Mucosa of stomach (tissue), 1 donor: ENCODE measurements around the gene CACNA1H.

Experiments used
- H3K27me3 ChIP-seq: one replicate; pipeline ENCODE4 v1.7.0; 2013; ENCODE audit warnings: mild to moderate bottlenecking, low read length; ENCODE audit not compliant: control insufficient read depth, insufficient read depth
- H3K36me3 ChIP-seq: one replicate; pipeline ENCODE4 v1.7.0; 2013; ENCODE audit warnings: low read length; ENCODE audit not compliant: control insufficient read depth, insufficient read depth
- H3K4me1 ChIP-seq: one replicate; pipeline ENCODE4 v1.7.0; 2013; ENCODE audit warnings: mild to moderate bottlenecking, low read length; ENCODE audit not compliant: control insufficient read depth, insufficient read depth
- H3K4me3 ChIP-seq: one replicate; pipeline ENCODE4 v1.7.0; 2013; ENCODE audit warnings: low read length
- H3K9ac ChIP-seq: one replicate; pipeline ENCODE4 v1.7.0; 2013; ENCODE audit warnings: mild to moderate bottlenecking, low read length, moderate library complexity
- H3K9me3 ChIP-seq: one replicate; pipeline ENCODE4 v1.7.0; 2013; ENCODE audit warnings: mild to moderate bottlenecking, low read length, moderate library complexity; ENCODE audit not compliant: control insufficient read depth
- donor health status: Pancreatic carcinoma.

The CACNA1H gene

GRCh38 chr16:1152651-1153259 is at the start of gene CACNA1H:
TSS of gene CACNA1H (plus strand) at chr16:1153106. CDS start at chr16:1153738, 632 bp downstream.
- Histone ChIP-seq H3K9ac (no peak within 1 kb of the TSS), H3K27me3 (peaks cover 37% of the 10 kb centered on the region), H3K9me3 (no peaks in the 10 kb centered on the region), H3K36me3 (no peaks in the 10 kb centered on the region), H3K4me1 (peaks cover 20% of the 10 kb centered on the region), H3K4me3 (no peak within 1 kb of the TSS)

- Histone ChIP-seq H3K36me3 (no peaks in the 10 kb centered on the region), H3K4me1 (peaks cover 20% of the 10 kb centered on the region), H3K9ac (no peak overlapping the region), H3K27me3 (peaks cover 48% of the 10 kb centered on the region), H3K4me3 (no peak overlapping the region), H3K9me3 (no peaks in the 10 kb centered on the region)
Measured at GRCh38 chr16:1103636-1103980, 49.3 kb upstream of the CACNA1H start.

- no peaks in the 10 kb centered on the region for H3K36me3 ChIP-seq
- peaks cover 48% of the 10 kb centered on the region for H3K27me3 ChIP-seq
- H3K9ac ChIP-seq = no peak overlapping the region
- no peak overlapping the region for H3K4me3 ChIP-seq
- H3K9me3 ChIP-seq = no peaks in the 10 kb centered on the region
- peaks cover 5% of the 10 kb centered on the region for H3K4me1 ChIP-seq
Measured at GRCh38 chr16:1105888-1106620, 46.9 kb upstream of the CACNA1H start.

GRCh38 chr16:1106659-1107058 is 46.2 kb upstream of the CACNA1H start:
- Histone ChIP-seq H3K9me3 (no peaks in the 10 kb centered on the region), H3K4me1 (peaks cover 3% of the 10 kb centered on the region), H3K27me3 (peaks cover 44% of the 10 kb centered on the region), H3K9ac (no peak overlapping the region), H3K36me3 (no peaks in the 10 kb centered on the region), H3K4me3 (no peak overlapping the region)

GRCh38 chr16:1107141-1107540 is 45.8 kb upstream of the CACNA1H start:
- peaks cover 3% of the 10 kb centered on the region for H3K4me1 ChIP-seq
- H3K4me3 ChIP-seq = no peak overlapping the region
- H3K36me3 ChIP-seq = no peaks in the 10 kb centered on the region
- no peaks in the 10 kb centered on the region for H3K9me3 ChIP-seq
- H3K27me3 ChIP-seq = peaks cover 39% of the 10 kb centered on the region
- no peak overlapping the region for H3K9ac ChIP-seq

GRCh38 chr16:1107731-1108130 is 45.2 kb upstream of the CACNA1H start:
- H3K9ac ChIP-seq = no peak overlapping the region
- no peaks in the 10 kb centered on the region for H3K36me3 ChIP-seq
- peaks cover 3% of the 10 kb centered on the region for H3K4me1 ChIP-seq
- H3K27me3 ChIP-seq = peaks cover 39% of the 10 kb centered on the region
- no peak overlapping the region for H3K4me3 ChIP-seq
- no peaks in the 10 kb centered on the region for H3K9me3 ChIP-seq

- peaks cover 3% of the 10 kb centered on the region for H3K4me1 ChIP-seq
- no peak overlapping the region for H3K9ac ChIP-seq
- no peaks in the 10 kb centered on the region for H3K36me3 ChIP-seq
- H3K4me3 ChIP-seq = no peak overlapping the region
- H3K9me3 ChIP-seq = no peaks in the 10 kb centered on the region
- H3K27me3 ChIP-seq = peaks cover 32% of the 10 kb centered on the region
Measured at GRCh38 chr16:1108299-1109252, 44.3 kb upstream of the CACNA1H start.

- Histone ChIP-seq H3K4me3 (no peak overlapping the region), H3K9ac (no peak overlapping the region), H3K36me3 (no peaks in the 10 kb centered on the region), H3K27me3 (peaks cover 25% of the 10 kb centered on the region), H3K9me3 (no peaks in the 10 kb centered on the region), H3K4me1 (peaks cover 3% of the 10 kb centered on the region)
Measured at GRCh38 chr16:1109648-1110047, 43.3 kb upstream of the CACNA1H start.

GRCh38 chr16:1112506-1113184 is 40.3 kb upstream of the CACNA1H start:
- Histone ChIP-seq H3K9ac (no peak overlapping the region), H3K4me1 (peaks cover 3% of the 10 kb centered on the region), H3K9me3 (no peaks in the 10 kb centered on the region), H3K27me3 (peaks cover 22% of the 10 kb centered on the region), H3K4me3 (no peak overlapping the region), H3K36me3 (no peaks in the 10 kb centered on the region)

- peaks cover 3% of the 10 kb centered on the region for H3K4me1 ChIP-seq
Measured at GRCh38 chr16:1113489-1113888, 39.4 kb upstream of the CACNA1H start.

GRCh38 chr16:1113889-1114526 is 38.9 kb upstream of the CACNA1H start:
- Histone ChIP-seq H3K27me3 (peaks cover 10% of the 10 kb centered on the region), H3K36me3 (no peaks in the 10 kb centered on the region), H3K9ac (no peak overlapping the region), H3K4me1 (no peaks in the 10 kb centered on the region), H3K9me3 (no peaks in the 10 kb centered on the region), H3K4me3 (no peak overlapping the region)

More at GRCh38 chr16:1113489-1113888, 39.4 kb upstream of the CACNA1H start:
- no peak overlapping the region for H3K4me3 ChIP-seq
- H3K9ac ChIP-seq = no peak overlapping the region
- H3K27me3 ChIP-seq = peaks cover 15% of the 10 kb centered on the region
- H3K36me3 ChIP-seq = no peaks in the 10 kb centered on the region
- no peaks in the 10 kb centered on the region for H3K9me3 ChIP-seq
